ENCODE measurements around the gene TMEM169. TPM values are rescaled to one million over a fixed set of nuclear protein-coding genes. Genes with fewer than 3 reads are reported as not detected.
"Not testable (repeated sequence)": the region's sequence is repeated elsewhere in the genome, so short reads cannot be mapped to it uniquely, and the experiment has no call there.

TMEM169 gene
- total RNA-seq, 1 donor from 2014 or later = 7.3 TPM

- no peak for DNase-seq (ENCODE audit: low spot score)
Measured at GRCh38 chr2:216131175-216131926, 49.6 kb downstream of the TMEM169 start.

- DNase-seq (ENCODE audit: low spot score) = no peak
Measured at GRCh38 chr2:216132585-216132984, 50.9 kb downstream of the TMEM169 start.

- no peak for DNase-seq (ENCODE audit: low spot score)
Measured at GRCh38 chr2:216133397-216133796, 51.7 kb downstream of the TMEM169 start.

- no peak for DNase-seq (ENCODE audit: low spot score)
Measured at GRCh38 chr2:216134958-216135541, 53.3 kb downstream of the TMEM169 start.

GRCh38 chr2:216139884-216140283, 58.2 kb downstream of the TMEM169 start:
- no peak for DNase-seq (ENCODE audit: low spot score)

GRCh38 chr2:216141516-216141915, 59.8 kb downstream of the TMEM169 start:
- not testable (repeated sequence) for DNase-seq (ENCODE audit: low spot score)

GRCh38 chr2:216142540-216142939, 60.8 kb downstream of the TMEM169 start:
- DNase-seq (ENCODE audit: low spot score) = no peak

GRCh38 chr2:216144372-216144771, 62.7 kb downstream of the TMEM169 start:
- DNase-seq (ENCODE audit: low spot score) = no peak

- no peak for DNase-seq (ENCODE audit: low spot score)
Measured at GRCh38 chr2:216144857-216145256, 63.1 kb downstream of the TMEM169 start.

GRCh38 chr2:216146573-216146972, 64.9 kb downstream of the TMEM169 start:
- DNase-seq (ENCODE audit: low spot score) = no peak

- DNase-seq (ENCODE audit: low spot score) = no peak
Measured at GRCh38 chr2:216147172-216148131, 65.7 kb downstream of the TMEM169 start.

- DNase-seq (ENCODE audit: low spot score) = no peak
Measured at GRCh38 chr2:216148983-216149382, 67.3 kb downstream of the TMEM169 start.

GRCh38 chr2:216149741-216150140, 68.0 kb downstream of the TMEM169 start:
- no peak for DNase-seq (ENCODE audit: low spot score)

GRCh38 chr2:216151313-216152025, 69.8 kb downstream of the TMEM169 start:
- DNase-seq (ENCODE audit: low spot score) = no peak

Other genes starting within 250 kb of the TMEM169 start
- 9.2 TPM for gene MREG, start 68.4 kb upstream of the TMEM169 start, total RNA-seq
- 33.7 TPM for gene PECR, start 110 bp upstream of the TMEM169 start, total RNA-seq
- 197 TPM for gene XRCC5, start 27.4 kb downstream of the TMEM169 start, total RNA-seq